ENCODE data around the gene SIRT2.
A peak's percentile ranks its signal among the peaks of the same experiment; 100 is the strongest.
"Not testable (repeated sequence)": the region's sequence is repeated elsewhere in the genome, so short reads cannot be mapped to it uniquely, and the experiment has no call there.

SIRT2 gene

GRCh38 chr19:38875656-38876395 is 23.6 kb downstream of the SIRT2 start:
- no peak for DNase-seq (ENCODE audit: low read depth)
- no peak overlapping the region for H3K4me3 ChIP-seq (replicated peaks; ENCODE audit: low read depth, low read length)
- no peak for TF ChIP-seq CTCF (IDR thresholded peaks at IDR 0.05; ENCODE audit: low read length, missing control alignments)

- not testable (repeated sequence) for DNase-seq (ENCODE audit: low read depth); H3K4me3 ChIP-seq (replicated peaks; ENCODE audit: low read depth, low read length)
Observed at GRCh38 chr19:38873400-38873799, 26.0 kb downstream of the SIRT2 start.

GRCh38 chr19:38870612-38871011 is 28.8 kb downstream of the SIRT2 start:
- no peak for TF ChIP-seq CTCF (IDR thresholded peaks at IDR 0.05; ENCODE audit: low read length, missing control alignments)
- no peak overlapping the region for H3K4me3 ChIP-seq (replicated peaks; ENCODE audit: low read depth, low read length)
- no peak for DNase-seq (ENCODE audit: low read depth)

GRCh38 chr19:38869836-38870607 is 29.4 kb downstream of the SIRT2 start:
- TF ChIP-seq CTCF (IDR thresholded peaks at IDR 0.05; ENCODE audit: low read length, missing control alignments), result peak; percentile 63
- H3K4me3 ChIP-seq (replicated peaks; ENCODE audit: low read depth, low read length), result peak overlapping the region; percentile 49
- DNase-seq (ENCODE audit: low read depth), result peak; percentile 62

GRCh38 chr19:38869160-38869835 is 30.1 kb downstream of the SIRT2 start:
- no peak for DNase-seq (ENCODE audit: low read depth)
- no peak for TF ChIP-seq CTCF (IDR thresholded peaks at IDR 0.05; ENCODE audit: low read length, missing control alignments)
- peak overlapping the region; percentile 49 for H3K4me3 ChIP-seq (replicated peaks; ENCODE audit: low read depth, low read length)

GRCh38 chr19:38868551-38868950 is 30.9 kb downstream of the SIRT2 start:
- no peak for TF ChIP-seq CTCF (IDR thresholded peaks at IDR 0.05; ENCODE audit: low read length, missing control alignments)
- H3K4me3 ChIP-seq (replicated peaks; ENCODE audit: low read depth, low read length), result no peak overlapping the region
- no peak for DNase-seq (ENCODE audit: low read depth)

- no peak for TF ChIP-seq CTCF (IDR thresholded peaks at IDR 0.05; ENCODE audit: low read length, missing control alignments)
- no peak for DNase-seq (ENCODE audit: low read depth)
- no peak overlapping the region for H3K4me3 ChIP-seq (replicated peaks; ENCODE audit: low read depth, low read length)
Observed at GRCh38 chr19:38867171-38867780, 32.1 kb downstream of the SIRT2 start.
